ENCODE measurements around the gene GRWD1.

The GRWD1 gene

DNA sequence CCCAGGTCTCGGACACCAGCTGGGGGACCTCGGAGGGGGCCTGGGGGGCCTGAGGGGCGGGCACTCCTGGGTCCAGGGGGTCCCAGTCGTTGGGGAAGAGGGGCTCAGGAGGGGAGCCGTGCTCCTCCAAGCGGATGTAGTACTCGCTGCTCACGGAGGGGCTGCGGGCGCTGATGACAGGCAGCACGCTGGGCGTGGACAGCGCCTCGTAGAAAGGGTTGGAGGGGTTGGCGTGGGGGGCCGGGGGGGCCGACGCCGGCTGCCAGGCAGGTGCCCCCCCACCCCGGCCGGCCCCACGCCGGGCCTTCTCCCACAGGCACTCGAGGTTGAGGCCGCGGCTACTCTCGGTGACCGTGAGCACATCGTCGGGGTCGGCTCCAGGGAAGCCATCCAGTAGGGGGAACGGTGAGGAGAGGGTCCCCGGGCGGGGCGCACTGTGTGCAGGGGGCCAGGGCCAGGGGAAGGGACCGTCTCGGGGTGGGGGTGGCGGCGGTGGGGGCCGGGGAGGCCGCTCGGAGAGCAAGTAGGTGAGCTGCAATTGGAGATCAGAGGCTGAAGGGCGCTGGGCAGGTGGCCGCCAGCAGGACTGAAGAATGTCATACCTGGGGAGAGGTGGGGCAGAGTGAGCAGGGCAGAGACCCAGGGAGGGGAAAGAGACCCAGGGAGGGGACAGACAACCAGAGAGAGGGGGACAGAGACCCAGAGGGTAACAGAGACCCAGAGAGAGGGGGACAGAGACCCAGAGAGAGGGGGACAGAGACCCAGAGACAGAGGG, 53.7 kb downstream of the GRWD1 start:
- DNase-seq, result no peak

DNA sequence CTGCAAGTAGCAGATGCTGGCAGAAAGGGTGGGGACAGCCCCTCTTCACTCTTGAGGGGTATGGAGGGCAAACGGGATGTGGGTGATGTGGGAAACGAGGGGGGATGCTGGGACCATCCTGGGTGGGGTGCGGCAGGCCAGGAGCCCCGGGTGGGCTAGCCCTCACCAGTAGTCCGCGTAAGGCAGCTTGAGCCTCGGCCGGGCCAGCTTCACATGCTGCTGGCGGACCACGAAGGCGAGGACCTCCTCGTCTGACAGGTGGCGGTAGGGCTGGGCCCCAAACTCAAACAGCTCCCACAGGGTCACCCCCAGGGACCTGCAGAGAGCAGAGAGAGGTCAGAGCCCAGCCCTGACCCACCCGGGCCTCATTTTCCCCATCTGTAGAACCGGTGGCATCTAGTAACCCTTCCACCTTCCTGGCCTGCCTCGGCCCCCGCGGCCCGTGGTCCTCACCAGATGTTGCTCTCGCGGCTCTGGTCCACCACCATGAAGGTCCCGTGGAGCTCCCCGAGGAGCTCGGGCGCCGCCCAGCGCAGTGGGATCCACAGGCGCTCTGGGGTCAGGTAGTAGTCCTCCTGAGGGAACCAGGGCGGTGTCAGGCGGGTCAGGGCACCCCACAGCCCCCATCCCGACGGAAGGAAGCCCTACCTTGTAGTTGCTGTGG, 55.2 kb downstream of the GRWD1 start:
- DNase-seq, result no peak

DNA sequence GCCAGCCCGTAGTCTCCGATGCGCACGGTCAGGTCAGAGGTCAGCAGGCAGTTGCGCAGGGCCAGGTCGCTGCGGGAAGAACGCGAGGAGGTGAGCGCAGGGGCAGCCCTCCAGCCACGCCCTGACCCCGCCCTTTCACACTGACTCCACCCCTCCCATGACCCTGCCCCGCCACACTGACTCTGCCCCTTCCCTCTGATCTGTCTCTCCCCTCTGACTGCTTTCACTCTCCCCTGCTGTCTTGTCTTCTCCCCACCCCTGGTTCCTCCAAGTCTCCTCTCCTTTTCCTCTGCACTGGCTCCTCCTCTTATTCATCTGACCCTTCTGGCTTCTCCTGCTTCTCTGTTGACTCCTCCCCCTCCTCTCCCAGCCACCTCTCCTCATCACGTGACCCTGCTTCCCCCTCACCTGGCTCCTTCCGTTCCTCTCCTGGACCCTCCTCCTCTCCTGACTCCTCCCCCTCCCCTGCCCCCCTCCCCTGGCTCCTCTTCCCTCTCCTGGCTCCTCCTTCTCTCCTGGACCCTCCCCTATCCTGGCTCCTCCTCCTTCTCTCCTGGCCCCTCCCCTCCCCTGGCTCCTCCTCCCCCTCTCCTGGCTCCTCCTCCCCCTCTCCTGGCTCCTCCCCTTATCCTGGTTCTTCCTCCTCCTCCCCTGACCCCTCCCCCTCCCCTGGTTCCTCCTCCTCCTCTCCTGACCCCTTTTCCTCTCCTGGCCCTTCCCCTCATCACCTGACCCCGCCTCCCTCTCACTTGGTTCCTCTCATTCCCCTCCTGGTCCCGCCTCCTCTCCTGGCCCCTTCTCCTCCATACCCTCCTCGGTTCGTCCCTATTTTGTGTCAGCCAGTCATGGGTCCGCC, 55.9 kb downstream of the GRWD1 start:
- no peak for DNase-seq

DNA sequence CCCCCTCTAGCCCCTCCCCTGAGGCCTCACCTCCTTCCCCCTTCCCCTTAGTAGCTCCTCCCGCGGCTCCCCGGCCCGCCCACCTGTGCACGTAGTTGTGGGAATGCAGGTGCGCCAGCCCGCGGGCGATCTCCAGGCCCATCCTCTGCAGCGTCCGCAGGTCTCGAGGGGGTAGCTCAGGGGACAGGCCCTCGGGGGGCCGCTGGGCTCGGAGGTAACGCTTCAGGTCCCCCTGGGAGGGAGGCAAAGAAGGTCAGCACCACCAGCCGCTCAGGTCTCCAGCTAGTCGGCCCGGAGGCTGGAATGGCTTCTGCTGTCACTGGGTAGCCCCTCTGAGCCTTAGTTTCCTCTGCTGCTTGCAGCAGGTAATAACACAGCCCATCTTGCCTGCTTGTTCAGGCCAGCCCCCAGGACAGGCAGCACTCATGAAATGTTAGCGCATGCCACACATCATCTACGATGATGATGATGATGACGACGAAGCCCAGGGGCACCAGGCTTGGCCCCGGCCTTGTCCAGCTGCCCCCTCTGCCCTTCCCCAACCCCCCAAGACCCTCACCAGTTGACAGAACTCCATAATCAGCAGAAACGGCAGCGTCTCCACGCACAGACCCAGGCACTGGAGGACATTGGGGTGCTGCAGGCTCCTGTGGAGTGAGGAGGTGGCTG, 56.7 kb downstream of the GRWD1 start:
- DNase-seq, result no peak

DNA sequence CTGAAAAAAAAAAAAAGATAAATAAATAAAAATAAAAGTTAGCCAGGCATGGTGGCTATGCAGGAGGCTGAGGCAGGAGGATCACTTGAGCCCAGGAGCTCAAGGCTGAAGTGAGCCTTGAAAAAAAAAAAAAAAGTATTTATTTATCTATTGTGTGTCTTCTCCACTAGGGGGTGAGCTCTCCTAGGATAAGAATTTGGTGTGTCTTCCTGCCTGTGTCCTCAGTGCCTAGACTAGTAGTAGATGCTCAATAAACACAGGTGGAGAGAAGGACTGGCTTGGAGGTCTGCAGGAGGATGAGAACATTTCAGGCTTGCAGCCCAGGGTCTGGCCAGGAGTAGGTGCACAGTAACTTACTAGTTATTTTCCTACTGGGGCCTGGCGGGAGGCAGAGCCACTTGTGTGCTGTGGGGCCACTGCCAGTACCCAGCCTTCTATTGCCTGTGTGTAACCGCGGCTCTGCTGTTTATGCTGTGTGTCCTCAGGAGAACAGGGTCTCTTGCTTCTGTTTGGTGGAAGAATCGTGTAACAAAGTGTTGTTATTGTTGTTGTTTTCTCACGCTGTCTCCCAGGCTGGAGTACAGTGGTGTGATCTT, 60.5 kb downstream of the GRWD1 start:
- no peak for DNase-seq

Measured in KG1 (cell line).